ENCODE measurements around the gene HMCES. TPM values are rescaled to one million over a fixed set of nuclear protein-coding genes. Genes with fewer than 3 reads are reported as not detected.

Gene HMCES
- total RNA-seq, 1 experiment from 2014 or later, result 38.2 TPM

- no peak for DNase-seq (ENCODE audit: low read depth)
Observed at GRCh38 chr3:129304146-129304961, 25.7 kb downstream of the HMCES start.

- DNase-seq (ENCODE audit: low read depth), result no peak
Observed at GRCh38 chr3:129304962-129305222, 26.2 kb downstream of the HMCES start.

DNA sequence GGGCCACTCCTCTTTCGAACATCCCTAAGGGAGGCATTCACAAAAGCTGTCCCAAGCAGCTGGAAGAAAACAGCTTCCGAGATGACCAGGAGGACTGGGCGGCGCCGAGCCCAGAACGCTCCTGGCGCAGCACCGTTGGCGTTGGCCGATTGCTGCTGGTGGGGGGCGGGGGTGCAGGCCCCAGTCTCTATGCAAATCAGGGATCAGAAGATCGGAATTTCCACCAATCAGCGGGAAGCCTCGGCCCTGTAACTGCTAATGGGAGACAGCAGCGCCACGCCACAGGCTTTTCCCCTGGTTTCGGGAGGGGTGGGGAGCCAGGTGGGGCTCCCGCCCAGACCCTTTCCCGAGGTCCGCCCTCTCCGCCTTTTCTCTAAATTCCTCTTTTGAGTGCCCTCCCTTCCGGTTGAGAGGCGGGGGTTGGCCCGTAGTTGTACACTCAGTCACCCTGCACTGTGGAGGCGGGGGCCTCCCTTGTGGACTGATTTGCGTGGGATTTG, 27.0 kb downstream of the HMCES start:
- DNase-seq (ENCODE audit: low read depth), result no peak

DNA sequence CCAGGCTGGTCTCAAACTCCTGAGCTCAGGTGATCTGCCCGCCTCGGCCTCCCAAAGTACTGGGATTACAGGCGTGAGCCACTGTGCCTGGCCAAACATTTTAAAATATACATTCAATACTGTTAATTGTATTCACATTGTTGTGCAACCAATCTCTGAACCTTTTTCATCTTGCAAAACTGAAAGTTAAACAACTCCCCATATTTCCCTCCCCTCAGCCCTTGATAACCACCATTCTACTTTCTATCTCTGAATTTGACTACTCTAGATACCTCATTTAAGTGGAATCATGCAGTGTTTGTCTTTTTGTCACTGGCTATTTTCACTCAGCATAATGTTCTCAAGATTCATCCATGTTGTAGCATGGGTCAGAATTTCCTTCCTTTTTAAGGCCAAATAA, 30.0 kb downstream of the HMCES start:
- no peak for DNase-seq (ENCODE audit: low read depth)

- no peak for DNase-seq (ENCODE audit: low read depth)
Observed at GRCh38 chr3:129310111-129311011, 31.7 kb downstream of the HMCES start.

- DNase-seq (ENCODE audit: low read depth), result no peak
Observed at GRCh38 chr3:129311054-129311902, 32.6 kb downstream of the HMCES start.

DNA sequence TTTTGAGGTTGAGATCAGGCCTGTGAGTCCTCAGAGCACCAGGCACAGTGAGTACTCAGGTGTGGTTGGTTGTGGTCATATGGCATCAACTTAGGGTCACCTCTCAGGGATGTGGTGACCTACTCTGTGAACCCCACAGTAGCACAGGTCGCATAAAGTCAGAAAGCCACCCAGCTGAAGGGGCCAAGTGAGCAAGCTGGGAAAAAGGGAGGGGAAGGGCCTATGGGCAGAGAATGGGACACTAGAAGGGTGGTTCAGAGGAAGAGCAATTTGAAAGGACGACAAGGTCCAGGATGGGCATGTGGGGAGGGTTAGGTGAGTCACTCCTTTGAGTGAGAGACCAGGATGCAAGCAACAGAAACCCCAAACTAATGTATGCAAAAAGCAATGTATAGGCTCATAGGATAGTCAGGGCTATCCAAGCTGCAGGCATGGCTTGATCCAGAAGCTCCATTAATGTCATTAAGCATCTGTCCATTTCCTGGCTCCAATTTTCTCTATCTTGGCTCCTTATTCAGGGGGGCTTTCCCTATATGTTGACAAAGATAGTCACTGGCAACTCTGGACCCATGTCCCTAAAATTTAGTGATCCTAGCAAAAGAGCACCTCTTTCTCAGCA, 33.5 kb downstream of the HMCES start:
- DNase-seq (ENCODE audit: low read depth), result no peak

GRCh38 chr3:129312671-129313414, 34.2 kb downstream of the HMCES start:
- DNase-seq (ENCODE audit: low read depth), result peak; percentile 24

DNA sequence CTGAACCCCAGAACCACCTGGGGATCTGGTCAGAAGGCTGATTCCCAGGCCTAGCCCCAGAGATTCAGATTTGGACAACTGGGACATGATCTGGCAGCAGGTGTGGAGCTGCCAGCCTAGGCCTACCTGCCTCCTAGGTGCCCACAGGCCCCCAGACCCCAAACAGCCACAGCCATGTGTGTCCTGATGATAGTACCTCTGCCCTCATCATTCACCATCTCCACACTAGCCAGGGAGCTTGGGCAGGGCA, 34.7 kb downstream of the HMCES start:
- DNase-seq (ENCODE audit: low read depth), result no peak

DNA sequence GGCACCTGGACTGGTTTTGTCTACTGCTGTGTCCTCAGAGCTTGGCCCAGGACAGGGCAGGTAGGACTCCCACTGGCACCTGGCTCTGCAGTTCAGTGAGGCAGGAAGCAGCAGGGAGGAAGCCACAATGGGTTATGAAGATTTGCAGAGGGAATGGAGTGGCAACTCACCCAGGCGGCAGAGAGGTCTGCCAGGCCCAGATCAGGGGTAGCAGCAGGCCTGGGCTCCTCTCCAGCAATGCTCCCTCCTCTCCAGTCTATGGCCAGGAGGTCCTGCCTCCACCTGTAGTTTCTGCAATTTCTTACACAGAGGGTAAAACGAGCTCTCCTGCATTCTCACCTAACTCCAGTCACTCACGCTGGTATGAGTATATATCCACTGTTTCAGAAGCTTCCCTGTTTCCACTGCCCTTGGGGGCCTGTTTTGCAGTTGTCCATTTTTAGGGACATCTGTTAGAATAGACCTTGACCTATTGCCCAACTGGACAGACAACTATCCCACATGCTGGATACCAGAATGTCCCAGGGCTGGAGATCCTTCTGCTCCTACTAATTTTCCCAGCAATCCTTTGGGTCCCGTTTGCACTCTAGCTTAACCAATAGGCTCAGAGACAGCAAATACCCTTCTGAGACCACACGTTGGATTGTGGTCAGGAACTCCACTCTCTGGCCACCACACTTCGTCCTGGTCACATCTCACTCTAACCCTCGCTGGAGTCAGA, 35.2 kb downstream of the HMCES start:
- DNase-seq (ENCODE audit: low read depth), result peak; percentile 73

DNA sequence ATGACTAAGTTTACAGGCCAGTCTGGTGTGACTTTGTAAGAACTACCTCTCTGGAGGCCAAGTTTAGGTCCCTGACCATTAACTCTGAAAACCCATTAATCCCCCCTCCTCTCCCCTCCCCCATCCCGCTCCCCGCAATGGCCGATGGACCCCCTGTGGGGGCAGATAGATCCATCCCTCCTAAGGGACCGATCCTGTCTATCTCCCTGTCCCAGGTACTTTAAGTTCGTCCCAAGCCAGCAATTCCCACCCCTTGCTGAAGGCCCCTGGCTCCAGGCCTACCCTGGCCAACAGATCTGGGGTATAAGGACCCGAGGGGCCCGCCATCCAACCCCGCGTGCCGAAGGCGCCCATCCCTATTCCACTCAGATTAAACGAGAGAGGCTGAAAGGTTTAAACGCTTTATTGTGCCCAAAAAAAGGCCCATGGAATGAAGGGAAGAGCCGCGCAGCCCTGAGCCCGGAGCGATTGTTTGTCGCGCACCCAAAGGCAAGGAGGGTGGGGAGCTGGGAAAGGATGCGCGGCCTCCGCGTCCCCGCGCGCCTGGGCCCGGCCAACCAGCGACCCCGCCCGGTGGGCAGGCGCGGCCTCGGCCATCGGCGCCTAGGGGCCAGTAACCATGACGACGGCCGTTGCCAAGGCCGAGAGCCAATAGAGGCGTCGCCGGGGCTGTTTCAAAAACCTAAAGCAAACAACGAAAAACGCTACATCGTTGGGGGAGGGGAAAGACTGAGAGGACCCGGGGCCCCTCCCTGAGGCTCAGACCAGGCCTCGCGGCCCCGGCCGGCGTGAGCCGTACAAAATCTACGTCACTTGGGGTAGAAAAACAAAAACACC, 35.9 kb downstream of the HMCES start:
- peak; percentile 93 for DNase-seq (ENCODE audit: low read depth)

DNA sequence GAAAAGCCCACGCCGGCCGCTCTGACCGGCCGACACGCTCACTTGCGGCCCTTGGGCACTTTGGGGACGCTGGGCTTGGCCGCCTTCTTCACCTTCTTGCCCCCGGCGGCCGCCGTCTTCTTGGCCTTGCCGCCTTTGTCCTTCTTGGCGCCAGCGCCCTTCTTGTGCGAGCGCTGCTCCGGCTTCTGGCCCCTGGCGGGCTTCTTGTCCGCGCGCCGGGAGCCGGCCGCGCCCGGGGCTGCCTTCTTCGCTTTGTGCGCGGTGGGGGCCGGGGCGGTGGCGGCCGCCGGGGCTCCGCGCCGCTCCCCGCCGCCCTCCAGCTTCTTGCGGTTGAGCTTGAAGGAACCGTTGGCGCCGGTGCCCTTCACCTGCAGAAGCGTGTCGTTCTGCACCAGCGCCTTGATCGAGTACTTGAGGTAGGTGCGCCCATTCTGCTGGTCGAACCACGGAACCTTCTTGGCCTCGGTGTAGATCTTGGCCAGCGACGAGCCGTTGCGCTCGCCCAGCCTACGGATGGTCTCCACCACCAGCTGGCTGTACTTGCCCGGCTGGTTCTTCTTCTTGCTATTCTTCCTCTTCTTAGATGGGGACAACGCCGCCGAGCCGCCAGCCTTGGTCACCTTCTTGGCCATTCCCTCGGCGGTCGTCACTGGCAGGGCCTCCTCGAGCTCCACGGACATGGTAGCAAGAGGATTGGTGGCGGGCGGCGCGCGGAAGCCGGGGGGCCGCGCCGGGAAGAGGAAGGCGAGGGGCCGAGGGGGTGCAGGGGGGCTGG, 36.7 kb downstream of the HMCES start:
- peak; percentile 19 for DNase-seq (ENCODE audit: low read depth)

DNA sequence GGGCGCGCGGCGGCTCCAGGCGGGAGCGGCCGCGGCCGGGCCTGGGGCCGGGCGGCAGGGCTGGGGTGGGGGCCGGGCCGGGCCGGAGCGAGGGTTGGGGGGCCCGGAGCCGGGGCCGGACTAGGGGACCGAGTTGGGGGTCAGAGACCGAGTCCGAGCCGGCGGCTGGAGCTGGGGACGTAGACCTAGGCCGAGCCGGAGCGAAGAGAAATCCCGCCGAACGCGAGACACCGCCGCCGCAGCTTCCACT, 37.3 kb downstream of the HMCES start:
- no peak for DNase-seq (ENCODE audit: low read depth)

GRCh38 chr3:129316248-129317013, 37.8 kb downstream of the HMCES start:
- peak; percentile 84 for DNase-seq (ENCODE audit: low read depth)

DNA sequence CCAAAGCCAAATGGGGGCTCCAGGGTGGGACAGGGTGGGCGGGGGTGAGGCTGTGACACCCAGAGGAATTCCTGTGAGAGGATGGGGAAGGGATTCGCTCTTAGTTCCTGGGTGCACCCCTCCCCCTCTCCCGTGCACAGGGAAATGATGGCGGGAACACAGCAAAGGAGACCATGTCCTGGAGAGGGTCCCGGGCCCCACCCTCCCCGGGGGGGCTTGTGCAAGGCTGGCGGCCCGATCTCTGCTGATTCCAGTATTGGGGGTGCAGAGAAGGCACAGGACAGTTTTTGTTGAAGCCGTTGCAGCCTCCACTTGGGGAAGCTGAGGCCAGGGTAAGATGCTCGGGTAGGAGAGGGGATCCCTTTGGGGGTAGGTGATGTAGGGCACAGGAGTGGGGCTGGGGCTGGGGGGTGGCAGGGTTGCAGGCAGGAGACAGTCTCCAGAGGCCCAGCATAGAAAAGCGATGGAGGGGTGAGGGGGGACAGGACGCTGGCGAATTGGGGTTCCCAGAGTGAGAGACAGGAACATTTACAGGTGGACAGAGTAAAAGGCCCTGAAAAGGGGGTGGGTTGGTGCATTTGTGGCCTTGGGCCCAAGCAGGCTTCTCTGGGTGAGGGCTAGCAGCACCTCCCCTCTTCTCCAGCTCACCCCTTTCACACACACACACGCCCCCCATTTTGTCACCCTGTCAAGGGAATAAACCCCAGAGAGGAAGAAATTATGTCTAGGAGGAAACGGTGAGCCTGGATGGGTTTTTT, 38.5 kb downstream of the HMCES start:
- DNase-seq (ENCODE audit: low read depth), result no peak

DNA sequence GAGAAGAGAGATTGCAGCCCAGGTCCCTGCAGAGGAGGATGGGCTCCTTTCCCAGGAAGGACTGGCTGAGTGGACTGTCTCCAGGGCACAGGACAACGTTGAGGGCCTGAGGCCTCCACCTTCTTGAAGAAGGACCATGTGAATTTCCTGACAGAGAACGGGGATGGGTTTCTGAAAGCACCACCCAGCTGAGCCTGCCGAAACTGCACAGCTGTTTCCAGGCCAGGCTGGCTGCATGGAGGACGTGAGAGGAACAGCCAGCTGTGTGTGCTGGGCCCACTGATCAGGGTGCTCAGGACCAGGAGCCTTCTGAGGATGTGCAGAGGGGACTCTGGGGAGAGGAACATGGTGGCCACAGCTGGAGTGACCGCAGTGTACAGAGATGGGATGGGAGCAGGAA, 39.2 kb downstream of the HMCES start:
- DNase-seq (ENCODE audit: low read depth), result no peak

- DNase-seq (ENCODE audit: low read depth), result no peak
Observed at GRCh38 chr3:129318921-129319320, 40.3 kb downstream of the HMCES start.

- DNase-seq (ENCODE audit: low read depth), result no peak
Observed at GRCh38 chr3:129320261-129320660, 41.6 kb downstream of the HMCES start.
